Endometrial microvascular endothelial cells (primary cell): ENCODE results near the gene GANAB. TPM values are rescaled to one million over a fixed set of nuclear protein-coding genes. Genes with fewer than 3 reads are reported as not detected.
"Not testable (repeated sequence)": the region's sequence is repeated elsewhere in the genome, so short reads cannot be mapped to it uniquely, and the experiment has no call there.

Source experiments
- in situ Hi-C: cut with HindIII; loops from 2 replicates; pipeline ENCODE4 v1.10.0; 2017; ENCODE audit warnings: low sequenced_read_pairs, low pct_unique_long_range_greater_than_20kb; ENCODE audit errors: inconsistent ontology term
- total RNA-seq: library from RNA; depleted of rRNA; stranded (reverse); fragments of >200 nt; gene quantifications from one replicate; pipeline ENCODE4 v1.2.3, GENCODE V29; 2015; ENCODE audit errors: inconsistent ontology term

Gene GANAB
- total RNA-seq, 1 donor from 2014 or later: 294 TPM

GRCh38 chr11:62588966-62589637 lies 57.3 kb downstream of the GANAB start:
- in situ Hi-C loops: no loop called here

- in situ Hi-C loops: not testable (repeated sequence)
Measured at GRCh38 chr11:62585356-62585755, 61.1 kb downstream of the GANAB start.

GRCh38 chr11:62581735-62582134 lies 64.7 kb downstream of the GANAB start:
- in situ Hi-C loops: not testable (repeated sequence)

- in situ Hi-C loops: no loop called here
Measured at GRCh38 chr11:62580959-62581715, 65.3 kb downstream of the GANAB start.

GRCh38 chr11:62579252-62579651 lies 67.2 kb downstream of the GANAB start:
- in situ Hi-C loops: no loop called here

GRCh38 chr11:62578541-62578940 lies 67.9 kb downstream of the GANAB start:
- in situ Hi-C loops: no loop called here

- in situ Hi-C loops: no loop called here
Measured at GRCh38 chr11:62577046-62577714, 69.2 kb downstream of the GANAB start.

GRCh38 chr11:62575837-62576236 lies 70.6 kb downstream of the GANAB start:
- in situ Hi-C loops: no loop called here

- in situ Hi-C loops: no loop called here
Measured at GRCh38 chr11:62575156-62575555, 71.3 kb downstream of the GANAB start.

Other genes starting within 250 kb of the GANAB start
- not detected for gene SCGB1A1, start 227.6 kb downstream of the GANAB start, total RNA-seq
- 299 TPM for gene AHNAK, start 99.8 kb downstream of the GANAB start, total RNA-seq
- gene EEF1G, start 72.7 kb downstream of the GANAB start, total RNA-seq: 1,762 TPM
- gene TUT1, start 55.1 kb downstream of the GANAB start, total RNA-seq: 12.7 TPM
- gene MTA2, start 44.7 kb downstream of the GANAB start, total RNA-seq: 195 TPM
- 42.1 TPM for gene EML3, start 33.8 kb downstream of the GANAB start, total RNA-seq
- gene ROM1, start 33.4 kb downstream of the GANAB start, total RNA-seq: 8.0 TPM
- gene B3GAT3, start 24.6 kb downstream of the GANAB start, total RNA-seq: 40.0 TPM
- gene INTS5, start 6.7 kb upstream of the GANAB start, total RNA-seq: 35.2 TPM
- gene C11orf98, start 18.6 kb upstream of the GANAB start, total RNA-seq: 87.7 TPM
- 3.9 TPM for gene CSKMT, start 18.7 kb upstream of the GANAB start, total RNA-seq
- gene UQCC3, start 25.1 kb upstream of the GANAB start, total RNA-seq: 12.4 TPM
- 5.8 TPM for gene LBHD1, start 25.7 kb upstream of the GANAB start, total RNA-seq
- gene UBXN1, start 32.5 kb upstream of the GANAB start, total RNA-seq: 89.8 TPM
- gene LRRN4CL, start 42.9 kb upstream of the GANAB start, total RNA-seq: not detected
- 55.5 TPM for gene BSCL2, start 60.8 kb upstream of the GANAB start, total RNA-seq
- not detected for gene GNG3, start 61.1 kb upstream of the GANAB start, total RNA-seq
- gene HNRNPUL2, start 80.8 kb upstream of the GANAB start, total RNA-seq: 6.7 TPM
- gene TTC9C, start 81.9 kb upstream of the GANAB start, total RNA-seq: 28.1 TPM
- 9.9 TPM for gene ZBTB3, start 107.5 kb upstream of the GANAB start, total RNA-seq
- 85.5 TPM for gene POLR2G, start 115.0 kb upstream of the GANAB start, total RNA-seq
- gene TAF6L, start 124.8 kb upstream of the GANAB start, total RNA-seq: 22.1 TPM
- gene TMEM179B, start 140.8 kb upstream of the GANAB start, total RNA-seq: 91.6 TPM
- 27.6 TPM for gene TMEM223, start 145.4 kb upstream of the GANAB start, total RNA-seq
- gene NXF1, start 158.8 kb upstream of the GANAB start, total RNA-seq: 45.7 TPM
- 33.4 TPM for gene STX5, start 185.4 kb upstream of the GANAB start, total RNA-seq
- gene TEX54, start 186.2 kb upstream of the GANAB start, total RNA-seq: not detected
- gene WDR74, start 193.0 kb upstream of the GANAB start, total RNA-seq: 49.7 TPM
- 224 TPM for gene SLC3A2, start 234.3 kb upstream of the GANAB start, total RNA-seq